ENCODE data around the gene C1QTNF5. TPM values are rescaled to one million over a fixed set of nuclear protein-coding genes. Genes with fewer than 3 reads are reported as not detected.

The C1QTNF5 gene
- total RNA-seq, 1 experiment from 2014 or later, result not detected

- no peak overlapping the region for H3K4me3 ChIP-seq
- H3K27ac ChIP-seq, result no peak overlapping the region
- no peak overlapping the region for H3K4me2 ChIP-seq
- H2AFZ ChIP-seq, result no peak overlapping the region
- no peaks in the 10 kb centered on the region for H3K9me2 ChIP-seq (ENCODE audit: insufficient read depth)
- ChIA-PET CTCF (no interaction called here), POLR2A (ENCODE audit: unreplicated experiment) (no interaction called here)
- H3K4me1 ChIP-seq (replicated peaks; ENCODE audit: insufficient read depth), result peaks cover 7% of the 10 kb centered on the region
- no peaks in the 10 kb centered on the region for H3K9me3 ChIP-seq (ENCODE audit: insufficient read depth, low read depth)
- no peak for TF ChIP-seq CTCF (conservative IDR thresholded peaks at IDR 0.05)
- TF ChIP-seq EZH2 (IDR thresholded peaks at IDR 0.05; ENCODE audit: low read depth), result no peak
- no peaks in the 10 kb centered on the region for H3K79me2 ChIP-seq (ENCODE audit: low read depth)
- DNase-seq, result no peak
- no peaks in the 10 kb centered on the region for H3K36me3 ChIP-seq (ENCODE audit: low read depth)
- H3K27me3 ChIP-seq (ENCODE audit: insufficient read depth, low read depth), result 0 out of 2 replicates have a peak, but pooled peaks cover 2% of the 10 kb centered on the region
- peaks cover 17% of the 10 kb centered on the region for H3F3A ChIP-seq (ENCODE audit: insufficient read depth, low read depth)
- no peaks in the 10 kb centered on the region for H4K20me1 ChIP-seq (ENCODE audit: insufficient read depth)
- intact Hi-C loops (cut with micrococcal nuclease; ENCODE audit: unreplicated experiment), result no loop called here
- no TSS peak for BruUV-seq (replicated peaks)
These were observed 30.0 kb downstream of the C1QTNF5 start for GRCh38 chr11:119310682-119311052.

- Histone ChIP-seq H3K36me3 (ENCODE audit: low read depth) (no peaks in the 10 kb centered on the region), H2AFZ (no peak overlapping the region), H3K79me2 (ENCODE audit: low read depth) (no peaks in the 10 kb centered on the region), H3K9me3 (ENCODE audit: insufficient read depth, low read depth) (no peaks in the 10 kb centered on the region), H3F3A (ENCODE audit: insufficient read depth, low read depth) (peaks cover 17% of the 10 kb centered on the region), H3K27me3 (ENCODE audit: insufficient read depth, low read depth) (no peaks in the 10 kb centered on the region), H3K4me2 (no peak overlapping the region), H3K4me1 (replicated peaks; ENCODE audit: insufficient read depth) (peaks cover 1% of the 10 kb centered on the region; the same call in 1 of the 2 replicates), H3K9me2 (ENCODE audit: insufficient read depth) (no peaks in the 10 kb centered on the region), H3K27ac (no peak overlapping the region), H3K4me3 (no peak overlapping the region), H4K20me1 (ENCODE audit: insufficient read depth) (no peaks in the 10 kb centered on the region)
- no peak for DNase-seq
- no peak for TF ChIP-seq EZH2 (IDR thresholded peaks at IDR 0.05; ENCODE audit: low read depth)
- no peak for TF ChIP-seq CTCF (conservative IDR thresholded peaks at IDR 0.05)
- ChIA-PET CTCF (no interaction called here), POLR2A (ENCODE audit: unreplicated experiment) (no interaction called here)
- BruUV-seq (replicated peaks), result no TSS peak
- intact Hi-C loops (cut with micrococcal nuclease; ENCODE audit: unreplicated experiment), result no loop called here
These were observed 30.6 kb downstream of the C1QTNF5 start for GRCh38 chr11:119309953-119310681.

- H3K36me3 ChIP-seq (ENCODE audit: low read depth), result no peaks in the 10 kb centered on the region
- no peaks in the 10 kb centered on the region for H3K27me3 ChIP-seq (ENCODE audit: insufficient read depth, low read depth)
- no peaks in the 10 kb centered on the region for H3K79me2 ChIP-seq (ENCODE audit: low read depth)
- intact Hi-C loops (cut with micrococcal nuclease; ENCODE audit: unreplicated experiment), result no loop called here
- POLR2A ChIA-PET (ENCODE audit: unreplicated experiment), result no interaction called here
- peaks cover 17% of the 10 kb centered on the region for H3F3A ChIP-seq (ENCODE audit: insufficient read depth, low read depth)
- no peaks in the 10 kb centered on the region for H4K20me1 ChIP-seq (ENCODE audit: insufficient read depth)
- H3K4me2 ChIP-seq, result no peak overlapping the region
- CTCF ChIA-PET, result interaction anchor here (1.0 kb wide), 1 partner anchor 14 kb away, joined by 3 read pairs; no protein-coding TSS in a partner anchor
- no peak overlapping the region for H2AFZ ChIP-seq
- TF ChIP-seq EZH2 (IDR thresholded peaks at IDR 0.05; ENCODE audit: low read depth), result no peak
- TF ChIP-seq CTCF (conservative IDR thresholded peaks at IDR 0.05), result no peak
- no peak overlapping the region for H3K4me3 ChIP-seq
- BruUV-seq (replicated peaks), result no TSS peak
- no peaks in the 10 kb centered on the region for H3K4me1 ChIP-seq (replicated peaks; ENCODE audit: insufficient read depth)
- no peaks in the 10 kb centered on the region for H3K9me2 ChIP-seq (ENCODE audit: insufficient read depth)
- H3K27ac ChIP-seq, result no peak overlapping the region
- DNase-seq, result no peak
- H3K9me3 ChIP-seq (ENCODE audit: insufficient read depth, low read depth), result no peaks in the 10 kb centered on the region
These were observed 31.3 kb downstream of the C1QTNF5 start for GRCh38 chr11:119309411-119309810.
